Testis (tissue), 3 donors: ENCODE measurements around the gene OFD1. TPM values are rescaled to one million over a fixed set of nuclear protein-coding genes. Genes with fewer than 3 reads are reported as not detected.
A peak's percentile ranks its signal among the peaks of the same experiment; 100 is the strongest.

Experiments used
- DNase-seq: peaks from one replicate; pipeline ENCODE4 v3.0.0-alpha.2; 2019
- H3K27ac ChIP-seq, 2 donors: fragments of 200-600 bp; sonication (generic); one replicate each; pipeline ENCODE4 v1.5.1; 2019
- H3K27me3 ChIP-seq: fragments of 200-600 bp; sonication (generic); one replicate; pipeline ENCODE4 v1.5.1; 2019
- H3K36me3 ChIP-seq: fragments of 200-600 bp; sonication (generic); one replicate; pipeline ENCODE4 v1.5.1; 2017; ENCODE audit warnings: low read depth; ENCODE audit errors: missing control alignments
- H3K4me1 ChIP-seq: fragments of 200-600 bp; sonication (generic); one replicate; pipeline ENCODE4 v1.5.1; 2019
- H3K4me3 ChIP-seq, 2 donors: fragments of 200-600 bp; sonication (generic); one replicate each; pipeline ENCODE4 v1.5.1; 2017 to 2019
- H3K9me3 ChIP-seq: fragments of 200-600 bp; sonication (generic); one replicate; pipeline ENCODE4 v1.5.1; 2017
- POLR2A ChIP-seq: fragments of 450-650 bp; IDR thresholded peaks from one replicate; pipeline ENCODE4 v1.6.1; 2017; ENCODE audit warnings: antibody characterized with exemption, mild to moderate bottlenecking, moderate library complexity
- WGBS, 2 donors: methylation state at CpG; one replicate each; pipeline ENCODE4 v1.1.5; 2018; 5-methylcytosine and 5-hydroxymethylcytosine counted together
- intact Hi-C: fragments of 100-400 bp; cut with DNase I; formaldehyde crosslinking; loops from one replicate; pipeline ENCODE4 v1.15.1; 2023; ENCODE audit warnings: low total_unique reads
- polyA plus RNA-seq: library from polyadenylated mRNA; stranded (reverse); fragments of 350-450 nt; fragmentation: Illumina TruSeq; extraction: RNeasy Lipid Tissue Mini Kit (QIAGEN cat#74804); gene quantifications from one replicate; pipeline ENCODE4 v1.2.3, GENCODE V29; 2014; ENCODE audit warnings: low read depth, low replicate concordance; ENCODE audit not compliant: insufficient read depth
- total RNA-seq, 2 donors: library from RNA; depleted of rRNA; stranded (reverse); fragments of >200 nt; gene quantifications; one replicate each; pipeline ENCODE4 v1.2.3, GENCODE V29; 2016
- TF ChIP-seq, protein P1 (sequence below), 3 experiments: fragments of 450-650 bp in 2 of 3; fragments of 200-600 bp in 1 of 3; sonication (generic) in 1 of 3; IDR thresholded peaks; one replicate each; pipeline ENCODE4 v1.5.1; 2016 to 2019; ENCODE audit warnings: antibody characterized with exemption in 3 of 3, mild to moderate bottlenecking in 2 of 3, moderate library complexity in 1 of 3

OFD1 gene
- total and polyA plus RNA-seq, 3 donors from 2014 or later = 11.5 to 39.7 (median 36.3) TPM

GRCh38 chrX:13761606-13762414, 27.3 kb downstream of the OFD1 start:
- H3K27ac ChIP-seq = no peak overlapping the region
- intact Hi-C loops = no loop called here
- H3K4me3 ChIP-seq = no peak overlapping the region
- no peak for DNase-seq
- WGBS, 2 donors = 62 to 73% methylated on average over 7 of the region's 7 CpGs
- TF ChIP-seq, protein P1, sequence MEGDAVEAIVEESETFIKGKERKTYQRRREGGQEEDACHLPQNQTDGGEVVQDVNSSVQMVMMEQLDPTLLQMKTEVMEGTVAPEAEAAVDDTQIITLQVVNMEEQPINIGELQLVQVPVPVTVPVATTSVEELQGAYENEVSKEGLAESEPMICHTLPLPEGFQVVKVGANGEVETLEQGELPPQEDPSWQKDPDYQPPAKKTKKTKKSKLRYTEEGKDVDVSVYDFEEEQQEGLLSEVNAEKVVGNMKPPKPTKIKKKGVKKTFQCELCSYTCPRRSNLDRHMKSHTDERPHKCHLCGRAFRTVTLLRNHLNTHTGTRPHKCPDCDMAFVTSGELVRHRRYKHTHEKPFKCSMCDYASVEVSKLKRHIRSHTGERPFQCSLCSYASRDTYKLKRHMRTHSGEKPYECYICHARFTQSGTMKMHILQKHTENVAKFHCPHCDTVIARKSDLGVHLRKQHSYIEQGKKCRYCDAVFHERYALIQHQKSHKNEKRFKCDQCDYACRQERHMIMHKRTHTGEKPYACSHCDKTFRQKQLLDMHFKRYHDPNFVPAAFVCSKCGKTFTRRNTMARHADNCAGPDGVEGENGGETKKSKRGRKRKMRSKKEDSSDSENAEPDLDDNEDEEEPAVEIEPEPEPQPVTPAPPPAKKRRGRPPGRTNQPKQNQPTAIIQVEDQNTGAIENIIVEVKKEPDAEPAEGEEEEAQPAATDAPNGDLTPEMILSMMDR (IDR thresholded peaks at IDR 0.05) = no peak
- no peak for TF ChIP-seq POLR2A
- H3K4me1 ChIP-seq = peaks cover 2% of the 10 kb centered on the region
- no peaks in the 10 kb centered on the region for H3K9me3 ChIP-seq
- H3K27me3 ChIP-seq = no peaks in the 10 kb centered on the region
- no peaks in the 10 kb centered on the region for H3K36me3 ChIP-seq

GRCh38 chrX:13763489-13763888, 28.9 kb downstream of the OFD1 start:
- intact Hi-C loops = no loop called here
- peak; percentile 23 for DNase-seq

DNA sequence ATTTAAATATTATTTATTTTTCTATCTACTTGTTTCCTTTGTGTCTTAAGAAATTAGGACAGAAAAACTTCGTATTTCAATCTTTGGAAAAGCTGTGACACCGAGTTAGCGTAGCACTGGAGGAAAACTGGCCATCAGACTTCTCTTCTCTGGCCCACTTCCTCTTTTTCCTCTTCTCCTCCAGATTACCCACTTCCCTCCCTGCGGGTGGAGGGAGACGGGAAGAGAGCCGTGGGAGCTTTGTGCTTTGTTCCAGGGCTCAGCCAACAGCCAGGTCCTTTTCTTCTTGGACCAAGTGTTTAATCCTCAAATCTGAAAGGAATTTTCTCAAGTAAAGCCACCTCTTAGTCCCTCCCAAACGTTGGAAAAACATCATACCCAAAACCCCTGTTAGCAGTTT, 29.7 kb downstream of the OFD1 start:
- intact Hi-C loops = no loop called here
- WGBS, 2 donors = 28 to 66% methylated on average over 7 of the region's 7 CpGs
- H3K27ac ChIP-seq = peak overlapping the region in 1 of 2 donors; percentile 41

More at GRCh38 chrX:13763489-13763888, 28.9 kb downstream of the OFD1 start:
- peak overlapping the region in 1 of 2 donors; percentile 41 for H3K27ac ChIP-seq
- WGBS, 2 donors = 51 to 61% methylated on average over 8 of the region's 8 CpGs
- no peaks in the 10 kb centered on the region for H3K9me3 ChIP-seq
- no peaks in the 10 kb centered on the region for H3K27me3 ChIP-seq
- no peaks in the 10 kb centered on the region for H3K36me3 ChIP-seq
- H3K4me1 ChIP-seq = peaks cover 2% of the 10 kb centered on the region
- no peak for TF ChIP-seq POLR2A
- TF ChIP-seq, protein P1 (IDR thresholded peaks at IDR 0.05) = no peak
- no peak overlapping the region for H3K4me3 ChIP-seq

DNA sequence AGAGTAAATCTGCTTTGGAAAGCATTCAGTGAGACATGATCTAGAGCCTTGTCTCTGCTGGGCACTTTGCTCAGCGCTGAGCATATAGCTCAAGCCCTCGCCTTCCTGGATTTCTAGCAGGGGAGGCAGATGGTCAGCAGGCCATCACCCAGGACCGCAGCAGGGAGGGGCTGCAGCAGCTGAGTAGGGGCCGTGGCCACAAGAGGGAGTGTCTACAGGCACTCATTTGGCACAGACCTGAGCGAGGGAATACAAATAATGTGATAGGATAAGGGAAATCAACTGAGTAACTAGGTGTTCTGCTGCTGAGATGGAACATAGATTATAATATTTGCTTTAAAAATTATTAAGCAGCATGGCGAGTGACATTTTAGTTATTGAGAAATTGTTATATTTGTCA, 30.2 kb downstream of the OFD1 start:
- DNase-seq = peak; percentile 38
- H3K4me3 ChIP-seq = no peak overlapping the region
- no peaks in the 10 kb centered on the region for H3K36me3 ChIP-seq
- intact Hi-C loops = no loop called here
- 53 to 57% methylated on average over 2 to 6 of the region's 6 CpGs for WGBS, 2 donors
- H3K27ac ChIP-seq = peak overlapping the region in 1 of 2 donors; percentile 41
- H3K27me3 ChIP-seq = no peaks in the 10 kb centered on the region
- TF ChIP-seq, protein P1 (IDR thresholded peaks at IDR 0.05) = peak in 1 of 3 experiments; percentile 14
- no peak for TF ChIP-seq POLR2A
- no peaks in the 10 kb centered on the region for H3K9me3 ChIP-seq
- H3K4me1 ChIP-seq = peaks cover 2% of the 10 kb centered on the region

More for the DNA sequence above, 29.7 kb downstream of the OFD1 start:
- no peaks in the 10 kb centered on the region for H3K27me3 ChIP-seq
- H3K4me1 ChIP-seq = peaks cover 2% of the 10 kb centered on the region
- TF ChIP-seq, protein P1 (IDR thresholded peaks at IDR 0.05) = no peak
- TF ChIP-seq POLR2A = no peak
- H3K4me3 ChIP-seq = no peak overlapping the region
- H3K9me3 ChIP-seq = no peaks in the 10 kb centered on the region
- no peaks in the 10 kb centered on the region for H3K36me3 ChIP-seq
- DNase-seq = no peak

DNA sequence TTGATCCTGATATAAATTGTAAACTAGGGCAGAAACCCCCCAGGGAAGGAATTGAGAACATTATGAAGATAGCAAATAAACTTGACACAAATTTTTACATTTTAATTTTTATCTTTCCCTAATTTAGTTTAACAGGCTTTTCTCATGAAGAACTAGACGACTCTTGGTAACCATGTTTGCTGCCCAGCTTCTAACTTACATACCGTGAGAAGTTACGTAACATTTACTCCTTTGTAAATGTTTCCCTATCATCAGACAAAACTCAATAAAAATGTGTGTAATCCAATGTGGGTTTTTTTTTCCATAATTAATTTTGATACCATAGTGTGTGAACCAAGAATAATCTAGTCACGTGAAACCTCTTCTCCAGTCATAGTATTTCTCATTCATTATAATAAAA, 34.4 kb downstream of the OFD1 start:
- H3K27ac ChIP-seq = no peak overlapping the region
- H3K4me3 ChIP-seq = no peak overlapping the region
- H3K27me3 ChIP-seq = no peaks in the 10 kb centered on the region
- no peaks in the 10 kb centered on the region for H3K36me3 ChIP-seq
- no peaks in the 10 kb centered on the region for H3K9me3 ChIP-seq
- H3K4me1 ChIP-seq = peaks cover 2% of the 10 kb centered on the region
- WGBS, 2 donors = 84 to 91% methylated on average over 4 of the region's 4 CpGs
- TF ChIP-seq, protein P1 (IDR thresholded peaks at IDR 0.05) = no peak
- TF ChIP-seq POLR2A = no peak
- intact Hi-C loops = no loop called here
- DNase-seq = no peak
